ENCODE results near the gene COG7.

The COG7 gene

GRCh38 chr16:23356941-23357340 is 96.0 kb downstream of the COG7 start:
- Histone ChIP-seq H3K9me2 (replicated peaks; ENCODE audit: low read depth, low read length) (no peaks in the 10 kb centered on the region), H3K9me3 (ENCODE audit: insufficient read depth, low read depth, low read length) (no peaks in the 10 kb centered on the region), H3K4me1 (ENCODE audit: insufficient read depth, low read length, poor library complexity, severe bottlenecking) (no peaks in the 10 kb centered on the region), H3F3A (ENCODE audit: low read depth) (no peaks in the 10 kb centered on the region), H2AFZ (ENCODE audit: low read length) (no peak overlapping the region), H3K79me2 (ENCODE audit: insufficient read depth, low read length) (no peaks in the 10 kb centered on the region), H4K20me1 (ENCODE audit: insufficient read depth, low read length, poor library complexity, severe bottlenecking) (no peaks in the 10 kb centered on the region), H3K36me3 (ENCODE audit: insufficient read depth, low read length) (no peaks in the 10 kb centered on the region), H3K27me3 (ENCODE audit: insufficient read depth, low read length, poor library complexity, severe bottlenecking) (no peaks in the 10 kb centered on the region), H3K9ac (ENCODE audit: low read depth, low read length, poor library complexity, severe bottlenecking) (no peak overlapping the region), H3K4me2 (ENCODE audit: low read depth, low read length, poor library complexity, severe bottlenecking) (no peak overlapping the region), H3K4me3 (ENCODE audit: low read length, poor library complexity, severe bottlenecking) (no peak overlapping the region)
- TF ChIP-seq, protein P1, sequence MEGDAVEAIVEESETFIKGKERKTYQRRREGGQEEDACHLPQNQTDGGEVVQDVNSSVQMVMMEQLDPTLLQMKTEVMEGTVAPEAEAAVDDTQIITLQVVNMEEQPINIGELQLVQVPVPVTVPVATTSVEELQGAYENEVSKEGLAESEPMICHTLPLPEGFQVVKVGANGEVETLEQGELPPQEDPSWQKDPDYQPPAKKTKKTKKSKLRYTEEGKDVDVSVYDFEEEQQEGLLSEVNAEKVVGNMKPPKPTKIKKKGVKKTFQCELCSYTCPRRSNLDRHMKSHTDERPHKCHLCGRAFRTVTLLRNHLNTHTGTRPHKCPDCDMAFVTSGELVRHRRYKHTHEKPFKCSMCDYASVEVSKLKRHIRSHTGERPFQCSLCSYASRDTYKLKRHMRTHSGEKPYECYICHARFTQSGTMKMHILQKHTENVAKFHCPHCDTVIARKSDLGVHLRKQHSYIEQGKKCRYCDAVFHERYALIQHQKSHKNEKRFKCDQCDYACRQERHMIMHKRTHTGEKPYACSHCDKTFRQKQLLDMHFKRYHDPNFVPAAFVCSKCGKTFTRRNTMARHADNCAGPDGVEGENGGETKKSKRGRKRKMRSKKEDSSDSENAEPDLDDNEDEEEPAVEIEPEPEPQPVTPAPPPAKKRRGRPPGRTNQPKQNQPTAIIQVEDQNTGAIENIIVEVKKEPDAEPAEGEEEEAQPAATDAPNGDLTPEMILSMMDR (conservative IDR thresholded peaks at IDR 0.05; ENCODE audit: low read length), result no peak
- no peak for TF ChIP-seq EZH2phosphoT487 (IDR thresholded peaks at IDR 0.05; ENCODE audit: borderline replicate concordance)

GRCh38 chr16:23355106-23355670 is 97.8 kb downstream of the COG7 start:
- Histone ChIP-seq H2AFZ (ENCODE audit: low read length) (no peak overlapping the region), H4K20me1 (ENCODE audit: insufficient read depth, low read length, poor library complexity, severe bottlenecking) (no peaks in the 10 kb centered on the region), H3F3A (ENCODE audit: low read depth) (no peaks in the 10 kb centered on the region), H3K79me2 (ENCODE audit: insufficient read depth, low read length) (no peaks in the 10 kb centered on the region), H3K4me1 (ENCODE audit: insufficient read depth, low read length, poor library complexity, severe bottlenecking) (no peaks in the 10 kb centered on the region), H3K4me2 (ENCODE audit: low read depth, low read length, poor library complexity, severe bottlenecking) (no peak overlapping the region), H3K9me2 (replicated peaks; ENCODE audit: low read depth, low read length) (no peaks in the 10 kb centered on the region), H3K9me3 (ENCODE audit: insufficient read depth, low read depth, low read length) (no peaks in the 10 kb centered on the region), H3K36me3 (ENCODE audit: insufficient read depth, low read length) (no peaks in the 10 kb centered on the region), H3K27me3 (ENCODE audit: insufficient read depth, low read length, poor library complexity, severe bottlenecking) (no peaks in the 10 kb centered on the region), H3K4me3 (ENCODE audit: low read length, poor library complexity, severe bottlenecking) (no peak overlapping the region), H3K9ac (ENCODE audit: low read depth, low read length, poor library complexity, severe bottlenecking) (no peak overlapping the region)
- TF ChIP-seq, protein P1 (conservative IDR thresholded peaks at IDR 0.05; ENCODE audit: low read length), result no peak
- TF ChIP-seq EZH2phosphoT487 (IDR thresholded peaks at IDR 0.05; ENCODE audit: borderline replicate concordance), result no peak

DNA sequence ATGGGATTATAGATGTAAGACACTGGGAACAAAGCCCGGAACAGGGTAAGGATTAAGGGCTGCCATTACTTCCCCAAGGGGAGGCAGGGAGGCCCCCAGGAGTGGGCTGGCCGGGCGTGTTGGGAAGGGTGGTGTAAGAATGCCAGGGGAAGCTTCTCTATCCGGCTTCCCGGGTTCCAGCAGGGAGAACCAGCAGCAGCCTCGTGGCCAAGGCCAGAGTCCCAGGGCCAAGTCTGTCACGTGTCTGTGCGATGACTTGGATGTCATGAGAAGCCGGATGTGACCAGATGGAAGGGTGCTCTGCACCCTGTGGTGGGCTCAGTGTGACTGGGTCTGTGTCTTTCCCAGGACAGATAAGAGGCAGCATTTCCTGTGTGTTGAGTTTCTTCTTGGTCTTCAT is 98.7 kb downstream of the COG7 start:
- H3K4me1 ChIP-seq (ENCODE audit: insufficient read depth, low read length, poor library complexity, severe bottlenecking), result no peaks in the 10 kb centered on the region
- H3K9ac ChIP-seq (ENCODE audit: low read depth, low read length, poor library complexity, severe bottlenecking), result no peak overlapping the region
- H4K20me1 ChIP-seq (ENCODE audit: insufficient read depth, low read length, poor library complexity, severe bottlenecking), result no peaks in the 10 kb centered on the region
- no peaks in the 10 kb centered on the region for H3K36me3 ChIP-seq (ENCODE audit: insufficient read depth, low read length)
- no peak overlapping the region for H3K4me2 ChIP-seq (ENCODE audit: low read depth, low read length, poor library complexity, severe bottlenecking)
- no peaks in the 10 kb centered on the region for H3F3A ChIP-seq (ENCODE audit: low read depth)
- H3K4me3 ChIP-seq (ENCODE audit: low read length, poor library complexity, severe bottlenecking), result no peak overlapping the region
- no peaks in the 10 kb centered on the region for H3K9me2 ChIP-seq (replicated peaks; ENCODE audit: low read depth, low read length)
- H3K79me2 ChIP-seq (ENCODE audit: insufficient read depth, low read length), result no peaks in the 10 kb centered on the region
- no peaks in the 10 kb centered on the region for H3K9me3 ChIP-seq (ENCODE audit: insufficient read depth, low read depth, low read length)
- H2AFZ ChIP-seq (ENCODE audit: low read length), result no peak overlapping the region
- no peaks in the 10 kb centered on the region for H3K27me3 ChIP-seq (ENCODE audit: insufficient read depth, low read length, poor library complexity, severe bottlenecking)
- TF ChIP-seq EZH2phosphoT487 (IDR thresholded peaks at IDR 0.05; ENCODE audit: borderline replicate concordance), result no peak
- TF ChIP-seq, protein P1 (conservative IDR thresholded peaks at IDR 0.05; ENCODE audit: low read length), result no peak

Data from Loucy (cell line).